GM19023 (cell line): ENCODE measurements around the gene MTF1.
"Not testable (repeated sequence)": the region's sequence is repeated elsewhere in the genome, so short reads cannot be mapped to it uniquely, and the experiment has no call there.

Experiments used
- ATAC-seq: cut with Tn5 transposase; IDR thresholded peaks from one replicate; pipeline ENCODE4 v1.9.1; 2021; ENCODE audit warnings: mild to moderate bottlenecking, moderate library complexity; ENCODE audit not compliant: unreplicated experiment

MTF1 gene

DNA sequence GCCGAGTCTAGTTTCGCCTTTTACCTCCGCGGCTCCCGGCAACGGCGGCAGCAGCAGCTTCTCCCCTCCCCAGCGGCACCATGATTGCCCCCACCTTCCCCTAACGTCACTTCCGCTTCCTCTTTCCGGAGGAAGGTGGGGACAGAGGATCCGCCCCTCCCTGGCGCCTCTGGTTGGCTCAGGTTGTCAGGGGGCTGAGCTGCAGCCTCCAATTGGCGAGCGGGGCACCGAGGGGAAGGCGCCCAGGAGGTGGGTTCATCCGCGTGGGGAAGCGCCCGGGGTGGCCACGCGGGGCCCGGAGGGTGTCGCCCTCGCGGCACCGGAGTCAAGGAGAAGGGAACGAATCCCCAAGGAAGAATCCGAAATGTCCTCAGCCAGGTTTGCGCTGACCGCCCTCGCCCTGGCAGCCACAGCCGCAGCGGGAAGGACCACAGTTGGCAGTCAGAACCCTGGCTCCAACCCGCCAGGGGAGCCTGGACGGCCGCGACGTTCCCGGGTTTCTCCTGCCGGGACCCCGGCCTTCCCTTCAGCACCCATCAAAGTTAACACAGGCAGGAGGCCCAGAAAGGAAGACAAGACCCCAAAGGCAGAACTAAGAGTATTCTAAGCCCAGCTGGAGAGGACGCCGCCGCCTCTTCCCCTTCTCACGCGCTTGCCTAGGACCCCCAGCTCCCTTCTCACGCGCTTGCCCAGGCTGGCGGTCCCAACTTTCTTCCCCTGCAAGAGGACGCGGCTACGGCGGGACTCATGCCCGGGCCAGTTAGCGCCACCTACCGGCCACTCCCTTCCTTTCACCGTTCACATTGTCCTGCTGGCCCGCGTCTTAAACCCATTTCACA is at the start of gene MTF1:
Gene MTF1 (minus strand): TSS at position 86 of the 839 bp plus-strand sequence. CDS start 1,934 bp downstream, outside the sequence.
- ATAC-seq = peak; percentile 94

GRCh38 chr1:37908531-37908930 is 49.1 kb upstream of the MTF1 start:
- ATAC-seq = not testable (repeated sequence)

- not testable (repeated sequence) for ATAC-seq
These were observed 48.2 kb upstream of the MTF1 start for GRCh38 chr1:37907416-37908125.

DNA sequence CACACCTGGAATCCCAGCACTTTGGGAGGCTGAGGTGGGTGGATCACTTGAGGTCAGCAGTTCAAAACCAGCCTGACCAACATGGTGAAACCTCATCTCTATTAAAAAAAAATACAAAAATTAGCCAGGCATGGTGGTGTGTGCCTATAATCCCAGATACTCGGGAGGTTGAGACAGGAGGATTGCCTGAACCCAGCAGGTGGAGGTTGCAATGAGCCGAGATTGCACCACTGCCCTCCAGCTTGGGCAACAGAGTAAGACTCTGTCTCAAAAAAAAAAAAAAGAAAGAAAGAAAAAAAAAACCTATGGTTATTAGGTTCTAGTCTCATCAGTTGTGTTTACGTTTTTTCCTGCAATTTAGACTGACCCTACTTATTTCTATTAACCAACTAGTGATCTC is 47.2 kb upstream of the MTF1 start:
- not testable (repeated sequence) for ATAC-seq

GRCh38 chr1:37905727-37906126 is 46.3 kb upstream of the MTF1 start:
- no peak for ATAC-seq

GRCh38 chr1:37903921-37904320 is 44.5 kb upstream of the MTF1 start:
- not testable (repeated sequence) for ATAC-seq

DNA sequence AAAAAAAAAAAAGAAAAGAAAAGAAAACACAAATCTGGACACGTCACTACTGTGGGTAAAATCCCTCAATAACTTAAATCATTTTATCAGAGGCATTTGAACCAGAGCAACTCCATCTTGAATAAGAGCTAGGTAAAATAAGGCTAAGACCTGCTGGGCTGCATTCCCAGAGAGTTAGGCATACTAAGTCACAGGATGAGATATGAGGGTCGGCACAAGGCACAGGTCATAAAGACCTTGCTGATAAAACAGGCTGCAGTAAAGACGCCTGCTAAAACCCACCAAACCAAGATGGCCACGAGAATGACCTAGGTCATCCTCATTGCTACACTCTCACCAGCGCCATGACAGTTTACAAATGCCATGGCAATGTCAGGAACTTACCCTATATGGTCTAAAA is 43.6 kb upstream of the MTF1 start:
- no peak for ATAC-seq

DNA sequence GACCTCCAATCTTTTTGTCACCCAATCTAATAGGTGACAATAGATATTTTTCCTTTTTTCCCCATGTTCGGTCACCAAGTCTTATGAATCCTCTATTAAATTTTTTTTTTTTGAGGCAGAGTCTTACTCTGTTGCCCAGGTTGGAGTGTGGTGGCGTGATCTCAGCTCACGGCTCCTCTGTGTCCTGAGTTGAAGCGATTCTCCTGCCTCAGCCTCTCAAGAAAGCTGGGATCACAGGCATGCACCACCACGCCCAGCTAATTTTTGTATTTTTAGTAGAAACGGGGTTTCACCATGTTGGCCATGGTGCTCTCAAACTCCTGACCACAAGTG is 42.5 kb upstream of the MTF1 start:
- no peak for ATAC-seq

GRCh38 chr1:37901191-37901892 is 42.0 kb upstream of the MTF1 start:
- peak; percentile 71 for ATAC-seq

DNA sequence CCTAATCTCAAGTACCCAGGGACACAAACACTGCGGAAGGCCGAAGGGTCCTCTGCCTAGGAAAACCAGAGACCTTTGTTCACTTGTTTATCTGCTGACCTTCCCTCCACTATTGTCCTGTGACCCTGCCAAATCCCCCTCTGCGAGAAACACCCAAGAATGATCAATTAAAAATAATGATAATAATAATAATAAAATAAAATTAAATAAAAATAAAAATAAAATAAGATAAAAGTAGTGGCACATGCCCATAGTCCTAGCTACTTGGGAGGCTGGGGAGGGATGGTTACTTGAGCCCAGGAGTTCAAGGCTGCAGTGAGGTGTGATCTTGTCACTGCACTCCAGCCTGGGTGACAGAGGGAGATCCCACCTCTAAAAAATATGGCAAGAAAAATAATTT is 38.2 kb upstream of the MTF1 start:
- not testable (repeated sequence) for ATAC-seq

- no peak for ATAC-seq
These were observed 34.3 kb upstream of the MTF1 start for GRCh38 chr1:37893673-37894072.

DNA sequence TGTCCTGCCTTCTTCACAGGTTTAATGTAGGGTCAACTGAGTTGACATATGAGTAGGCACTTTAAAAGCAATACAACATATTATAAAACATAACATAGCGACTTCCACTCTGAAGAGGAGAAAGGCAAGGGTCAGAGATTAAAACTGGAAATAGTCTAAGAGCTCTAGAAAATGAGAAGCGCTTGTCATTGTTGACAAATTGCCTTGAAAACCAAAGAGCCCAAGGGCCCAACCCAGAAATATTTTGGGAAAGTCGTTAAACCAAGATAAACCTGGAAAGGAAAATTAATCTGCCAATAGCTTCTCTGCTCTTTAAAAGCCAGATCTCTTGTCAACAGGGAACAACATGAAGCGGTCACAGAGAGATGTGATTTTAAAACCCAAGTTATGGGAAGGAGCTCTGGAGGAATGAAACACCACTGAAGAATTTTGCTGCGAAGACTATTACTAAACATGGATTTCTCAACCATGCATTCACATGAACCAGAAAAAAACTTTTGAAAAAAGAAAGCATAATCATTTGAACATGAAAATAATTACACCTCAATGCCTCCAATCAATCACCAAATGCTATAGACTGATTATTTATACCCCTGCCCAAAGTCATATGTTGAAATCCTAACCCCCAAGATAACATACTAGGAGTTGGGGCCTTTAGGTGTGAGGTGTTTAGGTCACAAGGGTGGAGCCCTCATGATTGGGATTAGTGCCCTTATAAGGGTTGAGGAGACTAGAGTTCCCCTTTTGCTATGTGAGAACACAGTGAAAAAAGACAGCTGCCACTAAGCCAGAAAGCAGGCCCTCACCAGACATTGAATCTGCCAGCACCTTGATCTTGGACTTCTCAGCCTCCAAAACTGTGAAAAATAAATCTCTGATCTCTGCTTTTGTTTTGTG is 33.0 kb upstream of the MTF1 start:
- ATAC-seq = no peak

- ATAC-seq = no peak
These were observed 31.1 kb upstream of the MTF1 start for GRCh38 chr1:37890378-37891014.

- no peak for ATAC-seq
These were observed 28.8 kb upstream of the MTF1 start for GRCh38 chr1:37888022-37888700.

DNA sequence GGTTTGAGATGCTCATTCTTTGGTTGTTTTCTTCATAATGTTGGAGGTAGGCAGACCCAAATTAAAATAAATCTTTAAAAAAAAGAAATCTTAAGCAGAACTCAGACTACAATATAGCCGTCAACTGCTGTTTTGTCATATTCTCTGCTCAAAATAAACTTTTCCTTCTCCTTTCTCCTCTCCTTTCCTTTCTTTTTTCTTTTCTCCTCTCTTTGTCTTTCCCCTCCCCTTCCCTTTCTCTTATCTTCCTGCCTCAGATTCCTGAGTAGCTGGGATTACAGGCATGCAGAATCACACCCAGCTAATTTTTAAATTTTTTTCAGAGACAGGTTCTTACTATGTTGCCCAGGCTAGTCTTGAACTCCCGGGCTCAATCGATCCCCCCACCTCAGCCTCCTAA is 24.8 kb upstream of the MTF1 start:
- no peak for ATAC-seq

DNA sequence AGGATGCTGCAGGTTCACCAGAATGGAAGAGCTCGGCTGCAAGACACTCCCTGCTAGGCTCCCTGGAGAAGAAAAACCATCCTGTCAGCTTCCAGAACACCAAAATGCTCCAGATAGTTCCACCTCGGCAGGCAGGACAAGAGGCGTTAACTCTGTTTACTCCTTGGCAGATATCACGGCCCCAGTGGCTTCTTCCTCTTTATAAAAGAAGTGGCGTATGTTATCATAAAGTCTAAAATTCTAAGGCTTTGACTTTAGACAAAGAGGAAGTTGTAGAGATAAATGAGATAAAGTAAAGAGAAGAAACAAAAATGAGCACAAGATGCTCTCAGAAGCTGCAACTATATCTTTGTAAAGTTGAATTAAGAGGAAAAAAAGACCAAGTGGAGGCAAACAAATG is 24.3 kb upstream of the MTF1 start:
- no peak for ATAC-seq

GRCh38 chr1:37879865-37880264 is 20.5 kb upstream of the MTF1 start:
- ATAC-seq = no peak

DNA sequence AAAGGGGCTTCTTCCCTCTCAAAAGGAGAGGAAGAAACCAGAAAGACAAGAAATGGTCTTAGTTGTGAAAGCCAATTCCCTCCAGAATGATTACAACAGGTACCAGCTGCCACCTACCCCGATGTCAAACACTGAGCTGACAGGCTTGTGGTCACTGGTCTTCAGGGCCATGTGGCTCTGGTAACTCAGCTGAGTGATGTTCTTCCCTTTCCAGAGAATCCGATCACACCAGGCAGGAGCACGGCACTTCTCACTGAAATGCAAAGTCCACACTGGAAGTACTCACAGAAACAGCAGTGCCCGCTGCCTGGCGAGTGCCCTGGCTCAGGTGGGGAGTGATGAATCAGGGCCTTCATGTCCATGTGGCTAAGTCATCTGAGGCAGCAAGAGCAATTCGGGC is 18.7 kb upstream of the MTF1 start:
- ATAC-seq = no peak

GRCh38 chr1:37875833-37876232 is 16.4 kb upstream of the MTF1 start:
- ATAC-seq = no peak

DNA sequence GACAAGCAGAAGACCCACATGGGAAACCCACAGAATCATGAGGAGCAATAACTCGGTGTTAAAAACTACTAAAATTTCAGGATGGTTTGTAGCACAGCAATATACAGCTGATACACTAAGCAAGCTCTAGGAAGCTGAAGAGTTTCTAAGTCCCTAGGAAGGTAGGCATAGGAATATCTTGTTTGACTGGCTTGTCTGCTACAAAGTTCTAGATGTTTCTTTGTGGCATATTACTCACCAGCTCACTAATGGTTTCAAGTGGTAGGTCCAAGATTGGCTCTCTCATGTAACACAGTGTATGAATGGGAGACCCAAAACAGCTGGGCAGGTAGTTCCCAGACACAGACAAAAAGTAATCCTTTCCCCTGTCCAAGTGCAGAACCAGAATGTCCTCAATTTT is 13.3 kb upstream of the MTF1 start:
- ATAC-seq = no peak
